Astrocyte of the spinal cord (primary cell): ENCODE results near the gene CELSR1.

Experiments used
- DNase-seq: peaks from one replicate; pipeline ENCODE4 v3.0.0; 2011; ENCODE audit warnings: low read depth, low spot score
- H3K4me3 ChIP-seq: 2 replicates; pipeline ENCODE4 v1.5.1; 2011; ENCODE audit warnings: low read depth, mild to moderate bottlenecking, low read length, moderate library complexity
- in situ Hi-C: cut with HindIII; loops from 2 replicates; pipeline ENCODE4 v1.10.0; 2017; ENCODE audit warnings: low sequenced_read_pairs
- TF ChIP-seq, protein P1 (sequence below): IDR thresholded peaks from 2 replicates; pipeline ENCODE4 v1.5.1; 2012; ENCODE audit warnings: low read depth, mild to moderate bottlenecking, low read length, inconsistent platforms

The CELSR1 gene

DNA sequence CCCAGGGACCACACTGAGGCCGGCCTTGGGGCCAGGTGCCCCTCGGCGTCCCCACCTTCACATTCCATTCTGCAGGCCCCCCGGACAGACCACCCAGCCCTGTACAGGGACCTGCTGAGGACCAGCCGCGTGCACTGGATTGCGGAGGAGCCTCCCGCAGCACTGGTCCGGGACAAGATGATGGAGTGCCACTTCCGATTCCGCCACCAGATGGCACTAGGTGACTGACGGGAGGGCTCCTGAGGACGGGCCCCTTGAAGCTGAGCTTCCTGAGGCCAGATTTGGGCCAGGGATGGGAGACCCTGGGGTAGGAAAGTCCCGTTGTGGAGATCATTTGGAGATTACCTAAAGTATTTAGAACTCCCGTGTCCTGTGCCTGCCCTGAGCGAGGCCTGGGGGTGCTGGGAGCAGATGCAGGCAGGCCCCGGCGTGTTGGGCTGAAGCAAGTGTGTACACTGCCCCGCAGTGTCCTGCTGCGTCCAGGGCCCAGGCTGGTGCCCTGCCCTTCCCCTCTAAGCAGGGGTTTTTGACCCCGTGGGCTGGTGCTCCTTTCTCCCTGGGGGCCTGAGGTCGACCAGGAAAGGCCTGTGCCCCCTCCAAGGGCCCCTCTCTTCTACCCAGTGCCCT is 181.9 kb downstream of the CELSR1 start:
- in situ Hi-C loops = no loop called here
- H3K4me3 ChIP-seq = no peak overlapping the region
- DNase-seq = peak; percentile 53
- TF ChIP-seq, protein P1, sequence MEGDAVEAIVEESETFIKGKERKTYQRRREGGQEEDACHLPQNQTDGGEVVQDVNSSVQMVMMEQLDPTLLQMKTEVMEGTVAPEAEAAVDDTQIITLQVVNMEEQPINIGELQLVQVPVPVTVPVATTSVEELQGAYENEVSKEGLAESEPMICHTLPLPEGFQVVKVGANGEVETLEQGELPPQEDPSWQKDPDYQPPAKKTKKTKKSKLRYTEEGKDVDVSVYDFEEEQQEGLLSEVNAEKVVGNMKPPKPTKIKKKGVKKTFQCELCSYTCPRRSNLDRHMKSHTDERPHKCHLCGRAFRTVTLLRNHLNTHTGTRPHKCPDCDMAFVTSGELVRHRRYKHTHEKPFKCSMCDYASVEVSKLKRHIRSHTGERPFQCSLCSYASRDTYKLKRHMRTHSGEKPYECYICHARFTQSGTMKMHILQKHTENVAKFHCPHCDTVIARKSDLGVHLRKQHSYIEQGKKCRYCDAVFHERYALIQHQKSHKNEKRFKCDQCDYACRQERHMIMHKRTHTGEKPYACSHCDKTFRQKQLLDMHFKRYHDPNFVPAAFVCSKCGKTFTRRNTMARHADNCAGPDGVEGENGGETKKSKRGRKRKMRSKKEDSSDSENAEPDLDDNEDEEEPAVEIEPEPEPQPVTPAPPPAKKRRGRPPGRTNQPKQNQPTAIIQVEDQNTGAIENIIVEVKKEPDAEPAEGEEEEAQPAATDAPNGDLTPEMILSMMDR = peak; percentile 81

DNA sequence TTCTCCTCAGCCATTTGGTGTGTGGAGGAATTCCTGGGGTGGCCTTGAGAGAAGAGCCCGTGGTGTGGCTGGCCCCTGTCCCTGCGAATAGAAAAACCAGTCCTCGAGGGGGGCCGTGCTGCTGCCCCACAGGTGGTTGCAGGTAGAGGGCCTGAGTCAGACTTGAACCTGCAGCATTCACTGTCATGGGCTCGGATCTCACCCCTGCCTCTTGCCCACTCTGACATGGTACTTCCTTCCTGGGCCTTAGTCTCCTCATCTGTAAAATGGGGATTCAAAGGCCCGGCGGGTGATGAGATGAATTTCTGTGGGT is 182.5 kb downstream of the CELSR1 start:
- no peak overlapping the region for H3K4me3 ChIP-seq
- TF ChIP-seq, protein P1 = no peak
- DNase-seq = no peak
- in situ Hi-C loops = no loop called here

DNA sequence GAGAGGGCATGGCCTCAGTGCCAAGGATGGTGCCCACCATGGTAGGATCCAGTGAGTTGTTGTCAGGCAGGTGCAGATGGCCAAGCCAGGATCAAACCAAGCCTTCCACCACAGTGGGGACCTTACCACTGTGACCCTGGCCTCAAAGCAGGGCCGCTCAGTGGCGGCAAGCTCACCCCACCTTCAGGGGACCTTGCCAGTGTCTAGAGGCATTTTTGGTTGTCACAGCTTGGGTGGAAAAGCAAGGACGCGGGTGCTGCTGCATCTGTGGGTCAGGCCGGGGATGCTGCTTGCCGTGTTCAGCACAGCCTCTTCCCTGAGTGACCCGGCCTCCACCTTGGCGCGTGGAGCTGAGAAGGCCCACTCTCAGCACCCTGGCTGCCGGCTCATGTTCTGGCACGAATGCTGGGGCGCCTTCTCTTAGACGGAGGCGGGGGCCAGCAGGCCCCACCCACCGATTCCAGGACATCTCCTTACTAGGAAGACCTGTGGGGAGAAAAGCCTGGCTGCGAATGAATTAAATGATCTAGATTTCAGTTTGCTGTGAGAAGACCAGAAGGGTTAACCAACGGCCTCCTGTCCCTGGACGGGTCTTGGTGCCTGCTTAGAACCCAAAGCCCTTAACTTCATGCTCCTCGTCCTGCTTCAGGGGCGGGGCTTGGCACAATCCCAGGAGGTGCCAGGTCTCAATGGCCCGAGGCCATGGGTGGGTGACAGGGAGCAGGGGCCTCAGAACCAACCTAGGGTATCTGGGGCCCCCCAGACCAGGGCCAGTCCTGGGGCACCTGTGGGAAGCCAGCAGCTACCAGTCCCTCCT is 183.0 kb downstream of the CELSR1 start:
- DNase-seq = no peak
- TF ChIP-seq, protein P1 = no peak
- no peak overlapping the region for H3K4me3 ChIP-seq
- in situ Hi-C loops = no loop called here

DNA sequence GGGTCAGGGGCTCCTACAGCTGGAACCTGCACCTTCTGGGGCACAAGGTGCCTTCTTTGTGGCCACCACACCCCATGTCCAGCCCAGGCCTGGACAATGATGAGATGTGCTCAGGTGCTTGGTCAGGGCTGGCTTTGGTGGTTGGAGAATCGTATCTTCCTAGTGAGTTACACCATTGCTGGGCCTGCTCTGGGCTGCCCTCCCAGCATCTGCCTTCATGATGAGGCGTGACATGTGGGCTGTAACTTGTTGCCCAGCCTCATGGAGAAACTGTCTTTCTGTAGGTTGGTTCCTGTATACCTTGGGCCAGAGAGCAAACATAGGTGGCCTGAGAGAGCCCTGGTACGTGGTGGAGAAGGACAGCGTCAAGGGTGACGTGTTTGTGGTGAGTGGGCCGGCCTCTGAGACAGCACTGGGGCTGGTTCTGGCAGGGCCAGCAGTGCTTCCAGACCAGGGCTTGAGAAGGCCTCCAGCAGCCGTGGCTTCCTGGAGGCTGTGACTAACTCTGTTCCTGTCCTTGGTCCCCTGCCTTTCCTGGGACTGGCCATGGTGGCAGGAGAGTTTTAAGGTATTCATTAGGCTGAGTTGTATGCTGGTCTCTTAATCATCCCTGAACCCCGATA is 183.8 kb downstream of the CELSR1 start:
- in situ Hi-C loops = no loop called here
- TF ChIP-seq, protein P1 = no peak
- H3K4me3 ChIP-seq = no peak overlapping the region
- DNase-seq = no peak

DNA sequence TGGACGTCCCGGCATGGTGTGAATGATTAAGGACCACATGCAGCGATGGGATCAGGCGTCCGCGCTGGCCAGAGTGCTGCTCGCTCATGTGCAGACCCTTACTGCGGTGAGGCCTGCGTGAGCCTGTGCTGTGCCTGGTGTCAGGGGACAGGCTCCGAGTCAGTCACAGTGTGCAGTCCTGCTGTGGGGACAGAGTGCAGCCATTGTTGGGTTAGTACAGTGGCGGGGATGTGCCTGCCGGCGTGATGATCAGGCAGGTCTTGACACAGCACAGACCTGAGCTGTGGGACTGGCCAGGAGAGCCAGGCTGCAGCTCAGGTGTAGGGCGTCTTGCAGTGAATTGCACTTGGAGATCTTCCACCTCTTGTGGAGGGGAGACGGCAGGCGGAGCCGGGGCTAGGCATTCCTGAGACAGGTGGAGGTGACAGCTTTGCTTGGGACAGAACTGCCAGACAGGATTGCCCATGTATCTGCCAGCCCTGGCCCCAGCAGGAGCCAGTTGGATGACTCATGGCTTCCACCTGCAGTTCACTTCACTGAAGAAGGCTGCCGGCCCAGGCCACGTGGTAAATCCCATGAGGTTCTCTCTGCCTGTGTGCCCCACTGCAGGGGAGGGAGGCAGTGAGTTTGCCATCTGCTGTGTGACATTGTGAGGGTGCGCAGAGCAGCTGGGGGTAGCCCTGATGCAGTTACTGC is 184.6 kb downstream of the CELSR1 start:
- TF ChIP-seq, protein P1 = no peak
- in situ Hi-C loops = no loop called here
- H3K4me3 ChIP-seq = no peak overlapping the region
- peak; percentile 45 for DNase-seq

DNA sequence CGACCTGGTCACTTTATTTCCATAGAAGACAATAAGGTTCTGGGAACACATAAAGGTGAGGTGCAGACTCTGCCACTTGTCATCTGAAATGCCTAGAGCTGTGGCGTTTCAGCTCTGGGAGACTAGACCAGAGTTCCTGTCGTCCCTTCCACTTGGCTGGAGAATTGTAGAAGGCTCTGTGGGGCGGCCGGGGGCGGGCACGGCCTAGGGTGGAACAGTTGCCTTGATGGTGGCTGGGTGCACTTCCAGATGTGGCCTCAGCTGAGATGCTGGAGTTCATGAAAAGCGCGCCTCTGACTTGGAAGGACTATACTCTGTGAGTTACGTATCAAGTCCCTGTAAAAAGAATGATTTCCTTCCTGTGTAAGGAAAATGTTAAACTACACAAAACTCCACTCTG is 185.1 kb downstream of the CELSR1 start:
- TF ChIP-seq, protein P1 = no peak
- no peak for DNase-seq
- in situ Hi-C loops = no loop called here
- H3K4me3 ChIP-seq = no peak overlapping the region
